ENCODE results near the gene SPNS3. TPM values are rescaled to one million over a fixed set of nuclear protein-coding genes. Genes with fewer than 3 reads are reported as not detected.

SPNS3 gene
- total RNA-seq, 1 experiment from 2014 or later, result not detected

- Mint-ChIP-seq H3K36me3 (ENCODE audit: insufficient read depth, unreplicated experiment) (peaks cover 27% of the 10 kb centered on the region), H3K27me3 (ENCODE audit: insufficient read depth, unreplicated experiment) (no peaks in the 10 kb centered on the region), H3K9me3 (ENCODE audit: unreplicated experiment) (no peaks in the 10 kb centered on the region), H3K4me3 (ENCODE audit: unreplicated experiment) (no peak overlapping the region), H3K4me1 (ENCODE audit: low read depth, unreplicated experiment) (no peaks in the 10 kb centered on the region), H3K27ac (ENCODE audit: unreplicated experiment) (no peak overlapping the region)
- TF ChIP-seq, protein P1, sequence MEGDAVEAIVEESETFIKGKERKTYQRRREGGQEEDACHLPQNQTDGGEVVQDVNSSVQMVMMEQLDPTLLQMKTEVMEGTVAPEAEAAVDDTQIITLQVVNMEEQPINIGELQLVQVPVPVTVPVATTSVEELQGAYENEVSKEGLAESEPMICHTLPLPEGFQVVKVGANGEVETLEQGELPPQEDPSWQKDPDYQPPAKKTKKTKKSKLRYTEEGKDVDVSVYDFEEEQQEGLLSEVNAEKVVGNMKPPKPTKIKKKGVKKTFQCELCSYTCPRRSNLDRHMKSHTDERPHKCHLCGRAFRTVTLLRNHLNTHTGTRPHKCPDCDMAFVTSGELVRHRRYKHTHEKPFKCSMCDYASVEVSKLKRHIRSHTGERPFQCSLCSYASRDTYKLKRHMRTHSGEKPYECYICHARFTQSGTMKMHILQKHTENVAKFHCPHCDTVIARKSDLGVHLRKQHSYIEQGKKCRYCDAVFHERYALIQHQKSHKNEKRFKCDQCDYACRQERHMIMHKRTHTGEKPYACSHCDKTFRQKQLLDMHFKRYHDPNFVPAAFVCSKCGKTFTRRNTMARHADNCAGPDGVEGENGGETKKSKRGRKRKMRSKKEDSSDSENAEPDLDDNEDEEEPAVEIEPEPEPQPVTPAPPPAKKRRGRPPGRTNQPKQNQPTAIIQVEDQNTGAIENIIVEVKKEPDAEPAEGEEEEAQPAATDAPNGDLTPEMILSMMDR (IDR thresholded peaks at IDR 0.05; ENCODE audit: insufficient read depth in 1 of 2, low read depth in 1 of 2, low read length in 1 of 2, severe bottlenecking in 1 of 2, unreplicated experiment in 1 of 2), result no peak
- Histone ChIP-seq H3K4me3 (ENCODE audit: low read depth, low read length) (no peak overlapping the region), H3K27me3 (replicated peaks; ENCODE audit: control insufficient read depth, insufficient read depth, low read length) (no peaks in the 10 kb centered on the region), H3K4me1 (no peaks in the 10 kb centered on the region), H3K9me3 (no peaks in the 10 kb centered on the region), H3K36me3 (ENCODE audit: control insufficient read depth, insufficient read depth, low read length) (no peaks in the 10 kb centered on the region)
- POLR2A ChIA-PET, result no interaction called here
- BruUV-seq (replicated peaks), result no TSS peak
- no peak for DNase-seq
- intact Hi-C loops (cut with micrococcal nuclease; ENCODE audit: unreplicated experiment), result no loop called here
- CTCF ChIA-PET, result interaction anchor here (1.0 kb wide), 1 partner anchor 115 kb away, joined by 3 read pairs; no protein-coding TSS in a partner anchor
Measured at GRCh38 chr17:4535667-4536258, 102.0 kb downstream of the SPNS3 start.

- Mint-ChIP-seq H3K4me3 (ENCODE audit: unreplicated experiment) (no peak overlapping the region), H3K27me3 (ENCODE audit: insufficient read depth, unreplicated experiment) (no peaks in the 10 kb centered on the region), H3K4me1 (ENCODE audit: low read depth, unreplicated experiment) (no peaks in the 10 kb centered on the region), H3K27ac (ENCODE audit: unreplicated experiment) (no peak overlapping the region), H3K36me3 (ENCODE audit: insufficient read depth, unreplicated experiment) (peaks cover 32% of the 10 kb centered on the region), H3K9me3 (ENCODE audit: unreplicated experiment) (no peaks in the 10 kb centered on the region)
- ChIA-PET POLR2A (no interaction called here), CTCF (interaction anchor here (0.6 kb wide), 1 partner anchor 21 kb away, joined by 7 read pairs; no protein-coding TSS in a partner anchor)
- intact Hi-C loops (cut with micrococcal nuclease; ENCODE audit: unreplicated experiment), result no loop called here
- no TSS peak for BruUV-seq (replicated peaks)
- Histone ChIP-seq H3K4me1 (no peaks in the 10 kb centered on the region), H3K36me3 (ENCODE audit: control insufficient read depth, insufficient read depth, low read length) (no peaks in the 10 kb centered on the region), H3K27me3 (replicated peaks; ENCODE audit: control insufficient read depth, insufficient read depth, low read length) (no peaks in the 10 kb centered on the region), H3K9me3 (no peaks in the 10 kb centered on the region), H3K4me3 (ENCODE audit: low read depth, low read length) (no peak overlapping the region)
- DNase-seq, result no peak
- TF ChIP-seq, protein P1 (IDR thresholded peaks at IDR 0.05; ENCODE audit: insufficient read depth in 1 of 2, low read depth in 1 of 2, low read length in 1 of 2, severe bottlenecking in 1 of 2, unreplicated experiment in 1 of 2), result no peak
Measured at GRCh38 chr17:4536259-4536741, 102.6 kb downstream of the SPNS3 start.

- H3K4me3 ChIP-seq (ENCODE audit: low read depth, low read length), result no peak overlapping the region
- BruUV-seq (replicated peaks), result no TSS peak
- TF ChIP-seq, protein P1 (IDR thresholded peaks at IDR 0.05; ENCODE audit: insufficient read depth in 1 of 2, low read depth in 1 of 2, low read length in 1 of 2, severe bottlenecking in 1 of 2, unreplicated experiment in 1 of 2), result no peak
- no peaks in the 10 kb centered on the region for H3K36me3 ChIP-seq (ENCODE audit: control insufficient read depth, insufficient read depth, low read length)
- H3K27me3 ChIP-seq (replicated peaks; ENCODE audit: control insufficient read depth, insufficient read depth, low read length), result no peaks in the 10 kb centered on the region
- ChIA-PET POLR2A (no interaction called here), CTCF (interaction anchor here (0.6 kb wide), 2 partner anchors 20 to 72 kb away, joined by 7 to 9 read pairs; no protein-coding TSS in a partner anchor)
- H3K9me3 ChIP-seq, result no peaks in the 10 kb centered on the region
- Mint-ChIP-seq H3K4me3 (ENCODE audit: unreplicated experiment) (no peak overlapping the region), H3K27me3 (ENCODE audit: insufficient read depth, unreplicated experiment) (no peaks in the 10 kb centered on the region), H3K36me3 (ENCODE audit: insufficient read depth, unreplicated experiment) (peaks cover 32% of the 10 kb centered on the region), H3K27ac (ENCODE audit: unreplicated experiment) (no peak overlapping the region), H3K9me3 (ENCODE audit: unreplicated experiment) (no peaks in the 10 kb centered on the region), H3K4me1 (ENCODE audit: low read depth, unreplicated experiment) (no peaks in the 10 kb centered on the region)
- intact Hi-C loops (cut with micrococcal nuclease; ENCODE audit: unreplicated experiment), result no loop called here
- DNase-seq, result no peak
- H3K4me1 ChIP-seq, result no peaks in the 10 kb centered on the region
Measured at GRCh38 chr17:4536742-4537411, 103.1 kb downstream of the SPNS3 start.

Other genes with a start within 250 kb of the SPNS3 start
- gene ANKFY1, start 170.0 kb upstream of the SPNS3 start, total RNA-seq (2022), result 25.0 and 27.5 TPM in 2 replicates
- gene UBE2G1, start 67.3 kb upstream of the SPNS3 start, total RNA-seq (2022), result 50.5 and 56.8 TPM in 2 replicates
- gene SPNS2, start 64.9 kb downstream of the SPNS3 start, total RNA-seq (2022), result 1.00 TPM in 2 replicates
- 44.5 and 47.4 TPM in 2 replicates for gene MYBBP1A, start 121.4 kb downstream of the SPNS3 start, total RNA-seq (2022)
- not detected in 2 replicates for gene GGT6, start 126.6 kb downstream of the SPNS3 start, total RNA-seq (2022)
- 38.8 and 39.3 TPM in 2 replicates for gene SMTNL2, start 150.6 kb downstream of the SPNS3 start, total RNA-seq (2022)
- gene ALOX15, start 207.7 kb downstream of the SPNS3 start, total RNA-seq (2022), result 0.21 and 0.50 TPM in 2 replicates

Measured in Caco-2 (cell line).